Naive thymus-derived CD8-positive, alpha-beta T cell (primary cell): Measurements from ENCODE around the gene PRIMA1. TPM values are rescaled to one million over a fixed set of nuclear protein-coding genes. Genes with fewer than 3 reads are reported as not detected.
"Not testable (repeated sequence)": the region's sequence is repeated elsewhere in the genome, so short reads cannot be mapped to it uniquely, and the experiment has no call there.

ENCODE experiments used
- ATAC-seq, 2 donors: fragments of 150-1000 bp; cut with Tn5 transposase in 1 of 2; sonication (Bioruptor Pico), chemical (Tn5 transposase) in 1 of 2; 1 replicate in 1 of 2; 2 replicates in 1 of 2; pipeline ENCODE4 v1.10.0; 2021; ENCODE audit warnings: mild to moderate bottlenecking in 2 of 2, moderate library complexity in 2 of 2
- POLR2A ChIA-PET: fragments of 350-600 bp; sonication (Branson Sonifier 250); formaldehyde crosslinking; loops from one replicate; lab custom pipeline; 2021; ENCODE audit warnings: antibody characterized with exemption; lab: Charles Lee
- DNase-seq, 10 donors: peaks; one replicate each; pipeline versions ENCODE4 v3.0.0 to v3.0.0-alpha.2; 2020 to 2022
- H3K27ac Mint-ChIP-seq, 10 donors: one replicate each; pipeline ENCODE4 v1.8.0; 2020 to 2022; ENCODE audit warnings: mild to moderate bottlenecking in 10 of 10, mixed read lengths in 10 of 10, moderate library complexity in 4 of 10, inconsistent platforms in 1 of 10
- H3K27me3 Mint-ChIP-seq, 5 donors: one replicate each; pipeline ENCODE4 v1.8.0; 2021 to 2022; ENCODE audit warnings: mixed read lengths in 5 of 5
- H3K36me3 Mint-ChIP-seq, 3 donors: one replicate each; pipeline ENCODE4 v1.8.0; 2020 to 2022; ENCODE audit warnings: mixed read lengths in 3 of 3, mild to moderate bottlenecking in 2 of 3, inconsistent platforms in 1 of 3
- H3K4me1 Mint-ChIP-seq, 4 donors: one replicate each; pipeline ENCODE4 v1.8.0; 2021 to 2022; ENCODE audit warnings: mixed read lengths in 4 of 4
- H3K4me3 Mint-ChIP-seq, 10 donors: one replicate each; pipeline ENCODE4 v1.8.0; 2020 to 2022; ENCODE audit warnings: mild to moderate bottlenecking in 10 of 10, mixed read lengths in 10 of 10, moderate library complexity in 6 of 10, inconsistent platforms in 1 of 10
- H3K9me3 Mint-ChIP-seq, 9 donors: one replicate each; pipeline ENCODE4 v1.8.0; 2020 to 2022; ENCODE audit warnings: mixed read lengths in 9 of 9, mild to moderate bottlenecking in 3 of 9, inconsistent platforms in 1 of 9, moderate library complexity in 1 of 9
- polyA plus RNA-seq, 3 donors: library from polyadenylated mRNA; unstranded; fragments of 300-500 nt; fragmentation: Illumina TruSeq; gene quantifications; one replicate each; pipeline ENCODE4 v1.2.3, GENCODE V29; 2021
- total RNA-seq, 8 experiments: library from RNA in 2 of 8; stranded (reverse) in 2 of 8; gene quantifications; one replicate each; pipeline ENCODE4 v1.2.3 and lab custom pipeline; 2021 to 2026

Gene PRIMA1
- total and polyA plus RNA-seq, 5 experiments from 2014 or later, result not detected

- ATAC-seq (no peak), DNase-seq (no peak)
- Mint-ChIP-seq H3K9me3 (peaks cover 11 to 69% (median 30%) of the 10 kb centered on the region in 9 donors), H3K4me1 (no peaks in the 10 kb centered on the region), H3K36me3 (peaks cover 0 to 28% (median 0%) of the 10 kb centered on the region in 3 donors), H3K4me3 (no peak overlapping the region), H3K27ac (no peak overlapping the region), H3K27me3 (peaks cover 3 to 21% (median 6%) of the 10 kb centered on the region in 5 donors)
- POLR2A ChIA-PET, result no interaction called here
These were observed 22.7 kb upstream of the PRIMA1 start for GRCh38 chr14:93811020-93811419.

DNA sequence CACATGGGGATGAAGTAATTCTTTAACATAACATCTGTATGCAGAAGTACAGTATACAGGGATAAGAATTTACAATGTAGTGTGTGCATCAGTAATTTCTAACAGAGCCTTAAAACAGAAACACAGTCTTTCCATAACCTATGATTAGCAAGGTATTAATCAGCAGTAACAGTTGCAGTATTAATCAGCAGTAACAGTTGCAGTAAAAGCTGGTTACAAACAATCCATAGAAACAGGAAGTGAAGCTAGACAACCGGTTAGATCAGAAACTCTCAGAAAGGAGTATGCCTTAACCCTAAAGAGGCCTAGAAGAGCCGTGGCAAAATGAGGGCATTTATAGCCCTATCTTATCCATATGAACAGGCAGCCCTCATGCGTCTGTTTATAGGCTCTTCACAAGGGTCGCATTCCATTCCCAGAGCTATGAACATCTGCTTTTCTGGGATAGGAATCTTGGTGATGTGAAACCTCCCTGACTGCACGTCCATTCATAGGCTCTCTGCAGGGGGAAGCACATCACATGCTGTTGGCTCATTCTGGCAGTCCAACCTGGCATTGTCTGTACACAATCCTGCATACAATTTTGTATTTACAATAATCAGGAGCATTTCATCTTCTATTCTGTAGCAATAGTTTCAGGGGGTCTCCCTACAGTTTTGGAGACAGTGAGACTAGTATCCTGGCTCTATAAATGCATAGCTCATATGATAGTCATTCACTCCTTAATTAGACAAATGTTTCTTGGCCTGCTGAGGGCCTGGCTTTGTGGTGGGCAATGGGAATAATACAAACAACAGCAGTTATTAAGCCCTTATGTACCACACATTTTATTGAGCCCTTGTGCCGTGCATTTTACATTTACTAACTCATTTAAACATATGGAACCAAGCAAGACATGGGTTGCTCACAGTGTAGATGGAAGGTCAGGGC is 21.5 kb upstream of the PRIMA1 start:
- H3K27ac Mint-ChIP-seq, H3K4me3 Mint-ChIP-seq, ATAC-seq, H3K4me1 Mint-ChIP-seq, POLR2A ChIA-PET, DNase-seq: not testable (repeated sequence)
- Mint-ChIP-seq H3K9me3 (peaks cover 3 to 57% (median 18%) of the 10 kb centered on the region in 9 donors), H3K36me3 (peaks cover 0 to 18% (median 0%) of the 10 kb centered on the region in 3 donors), H3K27me3 (peaks cover 3 to 26% (median 10%) of the 10 kb centered on the region in 5 donors)

- Mint-ChIP-seq H3K9me3 (peaks cover 0 to 22% (median 8%) of the 10 kb centered on the region in 9 donors), H3K4me3 (no peak overlapping the region)
- POLR2A ChIA-PET, result no interaction called here
These were observed 16.4 kb upstream of the PRIMA1 start for GRCh38 chr14:93804654-93805053.

GRCh38 chr14:93803408-93804318 is 15.4 kb upstream of the PRIMA1 start:
- Mint-ChIP-seq H3K4me1 (no peaks in the 10 kb centered on the region), H3K4me3 (no peak overlapping the region), H3K27ac (no peak overlapping the region), H3K36me3 (peaks cover 0 to 6% (median 0%) of the 10 kb centered on the region in 3 donors), H3K27me3 (peaks cover 3 to 53% (median 19%) of the 10 kb centered on the region in 5 donors), H3K9me3 (peaks cover 0 to 13% (median 4%) of the 10 kb centered on the region in 9 donors)
- POLR2A ChIA-PET, result no interaction called here
- ATAC-seq (no peak), DNase-seq (no peak)

More at GRCh38 chr14:93804654-93805053, 16.4 kb upstream of the PRIMA1 start:
- no peak for ATAC-seq
- DNase-seq, result no peak
- Mint-ChIP-seq H3K4me1 (no peaks in the 10 kb centered on the region), H3K27ac (no peak overlapping the region), H3K27me3 (peaks cover 3 to 43% (median 17%) of the 10 kb centered on the region in 5 donors), H3K36me3 (peaks cover 0 to 6% (median 0%) of the 10 kb centered on the region in 3 donors)

GRCh38 chr14:93799989-93800921 is 12.0 kb upstream of the PRIMA1 start:
- Mint-ChIP-seq H3K27ac (no peak overlapping the region), H3K4me3 (no peak overlapping the region), H3K27me3 (peaks cover 3 to 42% (median 14%) of the 10 kb centered on the region in 5 donors), H3K9me3 (peaks cover 0 to 1% (median 0%) of the 10 kb centered on the region in 9 donors), H3K36me3 (no peaks in the 10 kb centered on the region), H3K4me1 (no peaks in the 10 kb centered on the region)
- no peak for ATAC-seq
- POLR2A ChIA-PET, result no interaction called here
- no peak for DNase-seq

- POLR2A ChIA-PET, result no interaction called here
- Mint-ChIP-seq H3K27me3 (peaks cover 3 to 43% (median 14%) of the 10 kb centered on the region in 5 donors), H3K4me1 (no peaks in the 10 kb centered on the region), H3K9me3 (peaks cover 0 to 1% (median 0%) of the 10 kb centered on the region in 9 donors), H3K4me3 (no peak overlapping the region), H3K27ac (no peak overlapping the region), H3K36me3 (no peaks in the 10 kb centered on the region)
- ATAC-seq (no peak), DNase-seq (no peak)
These were observed 11.3 kb upstream of the PRIMA1 start for GRCh38 chr14:93799617-93799988.

DNA sequence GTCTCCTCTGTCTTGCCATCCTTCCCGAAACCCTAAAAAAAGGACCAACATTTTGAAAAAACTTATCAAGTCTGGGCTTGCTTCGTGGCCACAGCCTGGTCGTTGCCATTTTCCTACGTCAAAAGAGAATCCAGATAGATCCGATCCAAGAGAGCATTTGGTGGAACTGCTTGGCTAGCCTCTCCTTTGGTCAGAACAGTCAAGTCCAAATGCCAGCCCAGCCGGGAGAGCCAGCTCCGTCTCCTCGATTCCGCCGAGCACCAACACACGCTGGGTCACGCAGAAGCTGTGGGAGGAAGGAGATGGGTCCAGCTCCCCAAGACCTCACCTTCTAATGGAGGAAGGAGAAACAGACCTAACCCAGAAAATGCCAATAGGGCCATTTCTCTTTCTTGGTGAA is 9.3 kb upstream of the PRIMA1 start:
- peaks cover 0 to 9% (median 0%) of the 10 kb centered on the region in 9 donors for H3K9me3 Mint-ChIP-seq
- H3K36me3 Mint-ChIP-seq, result no peaks in the 10 kb centered on the region
- DNase-seq (no peak), ATAC-seq (no peak)
- H3K27me3 Mint-ChIP-seq, result peaks cover 10 to 55% (median 14%) of the 10 kb centered on the region in 5 donors
- no peak overlapping the region for H3K4me3 Mint-ChIP-seq
- no peak overlapping the region for H3K27ac Mint-ChIP-seq
- H3K4me1 Mint-ChIP-seq, result no peaks in the 10 kb centered on the region
- POLR2A ChIA-PET, result no interaction called here

- ATAC-seq, result no peak
- no peak overlapping the region for H3K27ac Mint-ChIP-seq
- no peaks in the 10 kb centered on the region for H3K36me3 Mint-ChIP-seq
- POLR2A ChIA-PET, result no interaction called here
- no peak for DNase-seq
- peaks cover 12 to 60% (median 14%) of the 10 kb centered on the region in 5 donors for H3K27me3 Mint-ChIP-seq
- H3K9me3 Mint-ChIP-seq, result peaks cover 0 to 9% (median 0%) of the 10 kb centered on the region in 9 donors
- H3K4me3 Mint-ChIP-seq, result no peak overlapping the region
- no peaks in the 10 kb centered on the region for H3K4me1 Mint-ChIP-seq
These were observed 8.8 kb upstream of the PRIMA1 start for GRCh38 chr14:93797071-93797470.

DNA sequence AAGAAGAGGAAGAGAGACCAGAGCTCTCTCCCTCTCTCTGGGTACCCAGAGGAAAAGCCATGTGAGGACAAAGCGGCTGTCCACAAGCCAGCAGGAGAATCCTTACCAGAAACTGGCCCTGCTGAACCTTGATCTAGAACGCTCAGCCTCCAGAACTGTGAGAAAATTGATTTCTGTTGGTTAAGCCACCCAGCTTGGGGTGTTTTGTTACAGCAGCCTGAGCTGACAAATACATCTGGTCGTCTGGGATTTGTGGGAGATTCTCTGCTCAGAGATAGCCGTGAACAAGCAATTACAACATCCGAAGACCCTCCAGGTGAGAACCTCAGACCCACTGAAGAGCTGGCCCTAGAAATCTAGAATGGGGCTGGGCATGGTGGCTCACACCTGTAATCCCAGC is 6.5 kb upstream of the PRIMA1 start:
- POLR2A ChIA-PET, result no interaction called here
- Mint-ChIP-seq H3K9me3 (peaks cover 0 to 9% (median 0%) of the 10 kb centered on the region in 9 donors), H3K4me1 (no peaks in the 10 kb centered on the region), H3K27me3 (peaks cover 15 to 66% (median 30%) of the 10 kb centered on the region in 5 donors), H3K27ac (no peak overlapping the region), H3K36me3 (no peaks in the 10 kb centered on the region), H3K4me3 (no peak overlapping the region)
- no peak for ATAC-seq
- no peak for DNase-seq

DNA sequence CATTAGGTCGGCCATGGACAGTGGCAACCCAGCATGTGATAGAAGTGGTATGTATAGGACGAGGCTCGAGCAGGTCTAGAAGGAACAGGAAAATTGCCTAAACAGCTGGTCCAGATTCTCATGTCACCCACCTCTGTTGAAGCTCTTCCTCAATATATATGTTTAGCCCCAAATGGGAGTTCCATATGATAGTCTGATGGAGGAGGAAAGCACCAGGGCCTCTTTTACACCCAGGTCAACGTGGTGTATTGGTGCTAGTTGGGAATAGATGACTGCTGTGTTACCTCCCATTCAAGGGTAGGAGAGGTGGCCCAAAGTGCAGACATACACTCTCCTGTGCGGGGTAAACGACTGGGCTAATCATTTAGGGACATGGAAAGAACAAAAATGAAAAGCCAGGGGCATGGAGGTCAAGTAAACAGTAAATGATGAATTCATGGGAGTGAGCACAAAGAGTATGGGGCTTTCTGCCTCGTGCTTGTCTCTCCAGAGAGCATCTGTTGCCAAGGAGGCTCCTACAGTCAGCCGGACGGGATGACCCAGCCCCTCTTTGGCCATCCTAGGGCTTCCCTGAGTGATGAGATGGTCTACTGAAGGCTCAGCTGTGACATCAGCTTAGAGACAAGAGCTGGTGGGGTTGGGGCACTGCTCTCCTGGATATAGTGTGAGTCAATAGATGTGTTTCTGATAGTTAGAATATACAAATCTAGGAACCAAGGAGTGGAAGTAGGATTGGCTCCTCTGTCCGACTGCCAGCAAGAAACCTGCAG is 5.5 kb upstream of the PRIMA1 start:
- no peak overlapping the region for H3K4me3 Mint-ChIP-seq
- no peaks in the 10 kb centered on the region for H3K36me3 Mint-ChIP-seq
- POLR2A ChIA-PET, result no interaction called here
- ATAC-seq, result no peak
- no peak overlapping the region for H3K27ac Mint-ChIP-seq
- DNase-seq, result no peak
- peaks cover 0 to 9% (median 0%) of the 10 kb centered on the region in 9 donors for H3K9me3 Mint-ChIP-seq
- H3K27me3 Mint-ChIP-seq, result peaks cover 19 to 66% (median 36%) of the 10 kb centered on the region in 5 donors
- H3K4me1 Mint-ChIP-seq, result peaks cover 0 to 6% (median 5%) of the 10 kb centered on the region in 4 donors

- H3K4me3 Mint-ChIP-seq, result no peak overlapping the region
- H3K9me3 Mint-ChIP-seq, result peaks cover 0 to 9% (median 0%) of the 10 kb centered on the region in 9 donors
- H3K4me1 Mint-ChIP-seq, result peaks cover 2 to 14% (median 7%) of the 10 kb centered on the region in 4 donors
- peaks cover 25 to 71% (median 41%) of the 10 kb centered on the region in 5 donors for H3K27me3 Mint-ChIP-seq
- no peak for ATAC-seq
- no peak for DNase-seq
- no peak overlapping the region for H3K27ac Mint-ChIP-seq
- H3K36me3 Mint-ChIP-seq, result no peaks in the 10 kb centered on the region
- POLR2A ChIA-PET, result no interaction called here
These were observed 4.1 kb upstream of the PRIMA1 start for GRCh38 chr14:93792391-93792790.
